Calu3 (cell line): Measurements from ENCODE around the gene TCEA3. TPM values are rescaled to one million over a fixed set of nuclear protein-coding genes. Genes with fewer than 3 reads are reported as not detected.

ENCODE experiments used
- BruUV-seq: library from RNA; stranded (reverse); fragments of 400-500 nt; replicated peaks from 2 replicates; lab custom pipeline; 2021; lab: Mats Ljungman, UMichigan
- CTCF ChIA-PET: fragments of 300-600 bp; sonication (Branson Sonifier 250); formaldehyde crosslinking; loops from one replicate; lab custom pipeline; 2022; ENCODE audit warnings: antibody characterized with exemption; lab: Charles Lee
- DNase-seq: peaks from one replicate; pipeline ENCODE4 v3.0.0; 2022
- H3K27ac Mint-ChIP-seq: one replicate; pipeline ENCODE4 v1.8.0; 2022; ENCODE audit warnings: mixed read lengths; ENCODE audit not compliant: unreplicated experiment
- H3K27me3 Mint-ChIP-seq: one replicate; pipeline ENCODE4 v1.8.0; 2022; ENCODE audit warnings: mixed read lengths; ENCODE audit not compliant: unreplicated experiment
- H3K36me3 Mint-ChIP-seq: one replicate; pipeline ENCODE4 v1.8.0; 2022; ENCODE audit warnings: mild to moderate bottlenecking, moderate library complexity, mixed read lengths; ENCODE audit not compliant: insufficient read depth, unreplicated experiment
- H3K4me1 Mint-ChIP-seq: one replicate; pipeline ENCODE4 v1.8.0; 2022; ENCODE audit warnings: mild to moderate bottlenecking, low read depth, mixed read lengths; ENCODE audit not compliant: unreplicated experiment
- H3K4me3 Mint-ChIP-seq: one replicate; pipeline ENCODE4 v1.8.0; 2022; ENCODE audit warnings: mild to moderate bottlenecking, low read depth, moderate library complexity, mixed read lengths; ENCODE audit not compliant: unreplicated experiment
- H3K9me3 Mint-ChIP-seq: one replicate; pipeline ENCODE4 v1.8.0; 2022; ENCODE audit warnings: low read depth, mixed read lengths; ENCODE audit not compliant: unreplicated experiment
- intact Hi-C: fragments of 100-400 bp; cut with micrococcal nuclease; formaldehyde crosslinking; loops from one replicate; pipeline ENCODE4 v1.10.0; 2022; ENCODE audit not compliant: unreplicated experiment
- total RNA-seq: library from RNA; stranded (reverse); gene quantifications from 2 replicates; pipeline ENCODE4 v1.2.3, GENCODE V29; 2022
- TF ChIP-seq, protein P1 (sequence below): fragments of 200-600 bp; IDR thresholded peaks from one replicate; pipeline ENCODE4 v1.8.0; 2022; ENCODE audit warnings: antibody characterized with exemption; ENCODE audit not compliant: unreplicated experiment

The TCEA3 gene
- total RNA-seq, 1 experiment from 2014 or later = 1.5 TPM

DNA sequence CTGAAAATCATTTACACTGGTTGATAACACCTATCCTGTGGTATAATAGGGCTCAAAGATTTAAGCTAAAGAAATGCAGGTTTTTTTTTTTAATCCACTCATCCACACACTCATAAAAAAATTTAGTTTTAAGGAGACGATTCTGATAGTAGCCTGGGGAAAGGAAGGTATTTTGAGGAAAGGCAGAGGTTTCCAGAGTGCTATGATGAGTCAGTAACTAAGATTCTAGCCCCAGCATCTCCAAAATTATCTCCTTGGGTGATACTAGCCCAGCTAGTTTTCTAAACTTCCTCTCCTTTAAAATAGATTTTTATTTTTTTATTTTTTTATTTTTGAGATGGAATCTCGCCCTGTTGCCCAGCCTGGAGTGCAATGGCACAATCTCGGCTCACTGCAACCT, 38.7 kb upstream of the TCEA3 start:
- intact Hi-C loops = no loop called here
- no TSS peak for BruUV-seq
- no peaks in the 10 kb centered on the region for H3K4me1 Mint-ChIP-seq

DNA sequence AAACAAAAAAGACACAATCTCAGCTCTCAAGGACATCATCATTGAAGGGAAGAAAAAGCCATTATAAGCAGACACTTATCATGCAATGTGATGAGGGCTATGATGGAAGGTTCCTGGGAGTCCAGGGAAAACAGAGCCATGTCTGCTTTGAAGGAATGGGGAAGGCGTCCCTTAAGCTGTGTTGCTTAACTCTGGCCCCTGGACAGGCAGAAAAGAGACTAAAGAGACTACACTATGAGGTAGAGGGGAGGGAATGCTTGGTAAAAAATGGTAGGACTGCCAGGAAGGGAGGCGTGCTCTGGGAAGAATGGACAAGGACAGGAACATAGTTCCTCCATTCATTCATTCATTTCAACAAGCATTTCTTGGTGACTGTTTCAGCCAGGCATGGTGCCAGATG, 38.2 kb upstream of the TCEA3 start:
- TF ChIP-seq, protein P1, sequence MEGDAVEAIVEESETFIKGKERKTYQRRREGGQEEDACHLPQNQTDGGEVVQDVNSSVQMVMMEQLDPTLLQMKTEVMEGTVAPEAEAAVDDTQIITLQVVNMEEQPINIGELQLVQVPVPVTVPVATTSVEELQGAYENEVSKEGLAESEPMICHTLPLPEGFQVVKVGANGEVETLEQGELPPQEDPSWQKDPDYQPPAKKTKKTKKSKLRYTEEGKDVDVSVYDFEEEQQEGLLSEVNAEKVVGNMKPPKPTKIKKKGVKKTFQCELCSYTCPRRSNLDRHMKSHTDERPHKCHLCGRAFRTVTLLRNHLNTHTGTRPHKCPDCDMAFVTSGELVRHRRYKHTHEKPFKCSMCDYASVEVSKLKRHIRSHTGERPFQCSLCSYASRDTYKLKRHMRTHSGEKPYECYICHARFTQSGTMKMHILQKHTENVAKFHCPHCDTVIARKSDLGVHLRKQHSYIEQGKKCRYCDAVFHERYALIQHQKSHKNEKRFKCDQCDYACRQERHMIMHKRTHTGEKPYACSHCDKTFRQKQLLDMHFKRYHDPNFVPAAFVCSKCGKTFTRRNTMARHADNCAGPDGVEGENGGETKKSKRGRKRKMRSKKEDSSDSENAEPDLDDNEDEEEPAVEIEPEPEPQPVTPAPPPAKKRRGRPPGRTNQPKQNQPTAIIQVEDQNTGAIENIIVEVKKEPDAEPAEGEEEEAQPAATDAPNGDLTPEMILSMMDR = no peak
- no peak for DNase-seq
- no TSS peak for BruUV-seq
- Mint-ChIP-seq H3K4me1 (no peaks in the 10 kb centered on the region), H3K27me3 (peaks cover 26% of the 10 kb centered on the region), H3K27ac (no peak overlapping the region), H3K9me3 (peaks cover 2% of the 10 kb centered on the region), H3K36me3 (no peaks in the 10 kb centered on the region), H3K4me3 (no peak overlapping the region)
- CTCF ChIA-PET = no interaction called here
- intact Hi-C loops = no loop called here

More for the DNA sequence above, 38.7 kb upstream of the TCEA3 start:
- Mint-ChIP-seq H3K9me3 (no peaks in the 10 kb centered on the region), H3K27me3 (peaks cover 26% of the 10 kb centered on the region), H3K4me3 (no peak overlapping the region), H3K36me3 (no peaks in the 10 kb centered on the region), H3K27ac (no peak overlapping the region)
- CTCF ChIA-PET = no interaction called here
- no peak for DNase-seq
- TF ChIP-seq, protein P1 = no peak

DNA sequence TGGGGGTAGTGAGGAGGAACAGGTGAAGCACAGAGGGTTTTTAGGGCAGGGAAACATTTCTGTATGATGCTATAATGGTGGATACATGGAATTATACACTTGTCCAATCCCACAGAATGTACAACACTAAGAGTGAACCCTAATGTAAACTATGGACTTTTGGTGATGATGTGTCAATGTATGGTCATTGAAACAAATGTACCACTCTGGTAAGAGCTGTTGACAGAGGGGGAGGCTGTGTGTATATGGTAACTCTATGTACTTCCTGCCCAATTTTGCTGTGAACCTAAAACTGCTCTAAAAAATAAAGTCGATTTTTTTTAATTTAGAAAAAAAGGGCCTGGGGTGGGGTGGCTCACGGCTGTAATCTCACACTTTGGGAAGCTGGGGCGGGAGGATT, 36.5 kb upstream of the TCEA3 start:
- no TSS peak for BruUV-seq

DNA sequence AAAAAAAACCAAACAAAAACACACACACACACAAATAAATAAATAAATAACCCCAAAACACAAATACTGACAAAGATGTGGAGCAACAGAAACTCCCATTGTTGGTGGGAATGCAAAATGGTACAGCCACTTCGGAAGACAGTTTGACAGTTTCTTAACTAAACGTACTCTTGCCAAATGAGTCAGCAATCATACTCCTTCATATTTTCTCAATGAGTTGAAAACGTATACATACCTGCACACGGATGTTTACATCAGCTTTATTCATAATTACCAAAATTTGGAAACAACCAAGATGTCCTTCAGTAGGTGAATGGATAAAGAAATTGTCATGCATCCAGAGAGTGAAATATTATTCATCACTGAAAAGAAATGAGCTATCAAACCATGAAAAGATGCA, 36.0 kb upstream of the TCEA3 start:
- CTCF ChIA-PET = no interaction called here
- Mint-ChIP-seq H3K4me1 (no peaks in the 10 kb centered on the region), H3K4me3 (no peak overlapping the region), H3K27me3 (peaks cover 36% of the 10 kb centered on the region), H3K27ac (no peak overlapping the region), H3K9me3 (peaks cover 2% of the 10 kb centered on the region), H3K36me3 (no peaks in the 10 kb centered on the region)
- intact Hi-C loops = no loop called here
- DNase-seq = no peak
- TF ChIP-seq, protein P1 = no peak
- BruUV-seq = no TSS peak

More for the DNA sequence above, 36.5 kb upstream of the TCEA3 start:
- Mint-ChIP-seq H3K9me3 (peaks cover 2% of the 10 kb centered on the region), H3K36me3 (no peaks in the 10 kb centered on the region), H3K27ac (no peak overlapping the region), H3K27me3 (peaks cover 31% of the 10 kb centered on the region), H3K4me3 (no peak overlapping the region), H3K4me1 (no peaks in the 10 kb centered on the region)
- no peak for DNase-seq
- CTCF ChIA-PET = no interaction called here
- intact Hi-C loops = no loop called here
- TF ChIP-seq, protein P1 = no peak
